ENCODE results near the gene CGNL1.

The CGNL1 gene

DNA sequence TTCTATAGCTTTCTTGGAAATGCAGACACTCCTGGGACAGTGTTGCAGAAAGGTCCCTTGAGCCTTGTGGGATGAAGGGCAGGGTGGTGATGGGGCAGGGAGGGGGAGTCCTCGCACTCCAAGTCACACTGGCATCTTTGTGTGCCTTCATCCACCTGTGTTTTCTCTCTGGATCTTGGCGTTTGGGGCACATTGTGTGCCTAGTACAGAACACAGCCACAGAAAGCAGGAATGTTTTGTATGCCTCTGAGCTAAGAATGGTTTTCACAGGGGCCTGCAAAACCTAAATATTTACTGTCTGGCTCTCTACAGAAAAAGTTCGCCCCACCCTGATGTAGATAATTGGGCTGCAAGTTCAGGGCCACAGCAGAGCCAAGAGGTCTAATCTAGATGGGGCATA lies 221.1 kb downstream of the CGNL1 start:
- DNase-seq (ENCODE audit: low spot score), result no peak

GRCh38 chr15:57598346-57598745 lies 222.0 kb downstream of the CGNL1 start:
- DNase-seq (ENCODE audit: low spot score), result no peak

- DNase-seq (ENCODE audit: low spot score), result no peak
Measured at GRCh38 chr15:57599296-57599810, 223.0 kb downstream of the CGNL1 start.

GRCh38 chr15:57600197-57600596 lies 223.9 kb downstream of the CGNL1 start:
- DNase-seq (ENCODE audit: low spot score), result no peak

Measured in NAMALWA (cell line).